Measurements from ENCODE around the gene ATP6AP2. TPM values are rescaled to one million over a fixed set of nuclear protein-coding genes. Genes with fewer than 3 reads are reported as not detected.

The ATP6AP2 gene
- total RNA-seq, 1 donor from 2014 or later = 130 TPM

DNA sequence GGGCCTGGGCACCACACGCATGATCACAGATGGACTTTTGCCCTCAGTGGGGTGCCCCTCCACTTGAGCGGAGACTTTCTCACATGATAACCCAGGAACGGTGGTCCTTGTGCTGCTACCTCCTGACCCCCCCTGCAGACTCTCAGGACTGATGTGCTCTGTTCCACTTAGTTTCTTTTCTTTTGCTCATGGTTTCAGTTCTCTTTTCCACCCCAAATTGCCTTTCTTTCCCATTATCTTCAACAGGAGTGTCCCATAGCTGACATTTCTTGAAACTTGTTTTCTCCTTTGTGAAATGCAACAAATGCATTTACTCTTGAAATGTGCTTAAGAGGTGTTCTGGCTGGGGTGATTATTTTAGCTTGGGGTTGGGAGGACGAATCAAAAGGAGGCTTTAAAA is 51.4 kb downstream of the ATP6AP2 start:
- no peak overlapping the region for H3K4me3 ChIP-seq
- no peaks in the 10 kb centered on the region for H3K27me3 ChIP-seq (ENCODE audit: low read depth)
- no peaks in the 10 kb centered on the region for H3K4me1 ChIP-seq
- intact Hi-C loops (cut with DNase I) = no loop called here
- no peaks in the 10 kb centered on the region for H3K9me3 ChIP-seq
- no peak for ATAC-seq
- TF ChIP-seq, protein P1, sequence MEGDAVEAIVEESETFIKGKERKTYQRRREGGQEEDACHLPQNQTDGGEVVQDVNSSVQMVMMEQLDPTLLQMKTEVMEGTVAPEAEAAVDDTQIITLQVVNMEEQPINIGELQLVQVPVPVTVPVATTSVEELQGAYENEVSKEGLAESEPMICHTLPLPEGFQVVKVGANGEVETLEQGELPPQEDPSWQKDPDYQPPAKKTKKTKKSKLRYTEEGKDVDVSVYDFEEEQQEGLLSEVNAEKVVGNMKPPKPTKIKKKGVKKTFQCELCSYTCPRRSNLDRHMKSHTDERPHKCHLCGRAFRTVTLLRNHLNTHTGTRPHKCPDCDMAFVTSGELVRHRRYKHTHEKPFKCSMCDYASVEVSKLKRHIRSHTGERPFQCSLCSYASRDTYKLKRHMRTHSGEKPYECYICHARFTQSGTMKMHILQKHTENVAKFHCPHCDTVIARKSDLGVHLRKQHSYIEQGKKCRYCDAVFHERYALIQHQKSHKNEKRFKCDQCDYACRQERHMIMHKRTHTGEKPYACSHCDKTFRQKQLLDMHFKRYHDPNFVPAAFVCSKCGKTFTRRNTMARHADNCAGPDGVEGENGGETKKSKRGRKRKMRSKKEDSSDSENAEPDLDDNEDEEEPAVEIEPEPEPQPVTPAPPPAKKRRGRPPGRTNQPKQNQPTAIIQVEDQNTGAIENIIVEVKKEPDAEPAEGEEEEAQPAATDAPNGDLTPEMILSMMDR (IDR thresholded peaks at IDR 0.05) = no peak
- DNase-seq = no peak
- H3K27ac ChIP-seq = no peak overlapping the region
- peaks cover 98% of the 10 kb centered on the region for H3K36me3 ChIP-seq

DNA sequence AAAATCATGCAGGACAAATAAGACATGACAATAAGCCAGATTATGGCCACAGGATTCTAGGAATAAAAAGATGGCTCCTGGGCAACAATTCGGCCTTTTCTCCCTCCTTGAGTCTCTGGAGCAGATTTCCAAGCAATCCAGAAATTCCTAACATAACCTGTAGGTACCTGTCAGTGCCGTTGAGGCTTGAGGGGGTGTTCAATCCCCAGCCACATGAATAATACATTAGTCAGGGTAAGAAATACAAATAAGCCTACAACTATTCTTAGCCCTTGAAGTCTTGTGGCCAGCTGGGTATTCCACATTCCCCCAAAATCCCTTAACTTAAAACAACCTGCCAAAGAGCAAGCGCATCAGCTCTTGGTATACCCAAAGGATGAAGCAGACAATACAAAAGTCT is 56.9 kb downstream of the ATP6AP2 start:
- ATAC-seq (no peak), DNase-seq (no peak)
- H3K4me1 ChIP-seq = peaks cover 5% of the 10 kb centered on the region
- no peak overlapping the region for H3K27ac ChIP-seq
- no peaks in the 10 kb centered on the region for H3K9me3 ChIP-seq
- TF ChIP-seq, protein P1 (IDR thresholded peaks at IDR 0.05) = no peak
- intact Hi-C loops (cut with DNase I) = no loop called here
- H3K27me3 ChIP-seq (ENCODE audit: low read depth) = no peaks in the 10 kb centered on the region
- H3K4me3 ChIP-seq = no peak overlapping the region
- H3K36me3 ChIP-seq = peaks cover 79% of the 10 kb centered on the region

DNA sequence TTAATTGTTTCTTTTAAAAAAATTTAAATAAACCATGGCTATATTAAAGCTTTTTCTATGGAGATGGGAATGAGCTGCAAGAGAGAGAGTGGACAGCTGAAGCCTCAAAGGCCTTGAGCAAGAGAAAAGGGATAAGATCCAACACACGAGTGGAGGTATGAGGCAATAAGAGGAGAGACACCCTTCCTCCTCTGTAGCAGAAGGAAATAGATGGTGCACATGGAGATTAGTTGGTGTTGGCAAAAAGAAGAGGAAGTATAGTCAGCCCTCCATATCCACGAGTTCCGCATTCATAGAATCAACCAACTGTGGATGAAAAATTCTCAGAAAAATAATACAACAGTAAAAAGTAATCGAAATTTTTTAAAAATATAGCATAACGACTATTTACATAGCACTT is 63.4 kb downstream of the ATP6AP2 start:
- H3K9me3 ChIP-seq = no peaks in the 10 kb centered on the region
- intact Hi-C loops (cut with DNase I) = no loop called here
- no peak for DNase-seq
- TF ChIP-seq, protein P1 (IDR thresholded peaks at IDR 0.05) = no peak
- H3K27me3 ChIP-seq (ENCODE audit: low read depth) = no peaks in the 10 kb centered on the region
- H3K27ac ChIP-seq = peak overlapping the region; percentile 80
- peaks cover 14% of the 10 kb centered on the region for H3K36me3 ChIP-seq
- ATAC-seq = peak; percentile 44 to 54
- peaks cover 24% of the 10 kb centered on the region for H3K4me1 ChIP-seq
- peak overlapping the region; percentile 49 for H3K4me3 ChIP-seq

DNA sequence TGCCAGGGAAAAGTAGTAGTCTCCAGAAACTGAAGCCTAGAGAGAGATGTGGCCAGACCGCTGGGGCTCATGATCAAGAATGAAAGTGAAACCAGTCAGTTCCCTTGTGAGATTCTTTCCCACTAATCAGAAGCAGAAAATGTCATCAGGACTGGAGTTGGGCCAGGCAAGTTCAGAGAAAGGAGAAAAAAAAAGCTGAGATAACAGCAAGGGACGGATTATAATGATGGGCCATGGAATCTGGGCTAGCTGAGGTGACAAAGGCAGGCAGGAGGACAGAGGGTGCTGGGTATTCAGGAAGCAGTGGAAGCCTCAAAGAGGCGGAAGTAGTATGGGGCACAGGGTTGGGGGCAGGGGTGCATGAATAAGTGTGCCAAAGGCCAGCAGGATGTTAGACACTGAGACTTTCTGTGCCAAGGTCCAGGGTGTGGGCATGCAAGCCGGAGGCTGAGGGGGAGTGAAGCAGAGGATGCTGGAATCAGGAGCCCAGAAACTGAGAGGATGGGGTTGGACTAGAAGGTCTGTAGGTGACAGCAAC is 64.1 kb downstream of the ATP6AP2 start:
- H3K36me3 ChIP-seq = peaks cover 7% of the 10 kb centered on the region
- ATAC-seq (peak; percentile 55 to 79), DNase-seq (peak; percentile 57)
- TF ChIP-seq, protein P1 (IDR thresholded peaks at IDR 0.05) = no peak
- intact Hi-C loops (cut with DNase I) = no loop called here
- no peaks in the 10 kb centered on the region for H3K9me3 ChIP-seq
- peaks cover 24% of the 10 kb centered on the region for H3K4me1 ChIP-seq
- H3K27ac ChIP-seq = peak overlapping the region; percentile 80
- no peaks in the 10 kb centered on the region for H3K27me3 ChIP-seq (ENCODE audit: low read depth)
- H3K4me3 ChIP-seq = peak overlapping the region; percentile 49

DNA sequence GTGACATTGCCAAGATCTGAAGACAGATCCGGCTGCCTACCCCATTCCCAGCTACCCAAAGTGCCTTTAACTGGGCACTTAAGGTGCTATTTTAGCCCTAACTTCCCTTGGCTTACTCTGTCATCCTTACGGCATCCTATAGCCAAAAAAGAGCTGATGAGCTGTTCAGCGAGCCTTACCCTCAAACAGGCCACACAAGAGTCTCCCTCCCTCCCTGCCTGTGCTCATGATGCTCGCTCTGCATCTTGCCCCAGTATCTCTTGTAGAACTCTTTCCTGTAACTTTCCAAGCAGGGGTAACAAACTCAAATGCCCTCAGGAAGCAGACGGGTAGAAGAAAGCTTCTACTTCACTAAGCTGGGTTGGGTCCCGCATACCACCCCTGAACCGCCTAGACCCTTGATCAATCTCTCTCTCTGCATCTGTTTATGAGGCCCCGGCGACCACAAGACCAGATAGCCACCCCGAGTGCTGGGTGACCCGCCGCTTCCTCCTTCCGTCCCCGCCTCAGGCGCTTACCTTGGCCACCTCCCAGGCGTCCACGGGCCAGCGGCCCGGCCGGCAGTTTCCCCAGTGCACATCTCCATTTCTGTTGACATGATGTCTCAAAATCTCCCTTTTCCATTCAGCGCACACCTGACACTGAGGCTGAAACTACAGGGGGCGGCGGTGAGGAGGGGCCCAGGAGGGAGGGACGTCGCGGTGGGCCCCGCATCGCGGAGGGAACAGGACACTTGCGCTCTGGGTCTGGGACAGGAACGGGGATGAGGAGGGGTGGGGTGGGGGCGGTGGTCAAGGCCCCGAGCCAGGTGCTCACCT is 65.9 kb downstream of the ATP6AP2 start:
- peak overlapping the region; percentile 73 for H3K4me3 ChIP-seq
- H3K36me3 ChIP-seq = no peaks in the 10 kb centered on the region
- TF ChIP-seq, protein P1 (IDR thresholded peaks at IDR 0.05) = no peak
- H3K27ac ChIP-seq = peak overlapping the region; percentile 79
- DNase-seq (peak; percentile 66), ATAC-seq (peak; percentile 69 to 71)
- intact Hi-C loops (cut with DNase I) = no loop called here
- peaks cover 24% of the 10 kb centered on the region for H3K4me1 ChIP-seq
- H3K9me3 ChIP-seq = no peaks in the 10 kb centered on the region
- no peaks in the 10 kb centered on the region for H3K27me3 ChIP-seq (ENCODE audit: low read depth)
